ENCODE measurements around the gene FDXR. TPM values are rescaled to one million over a fixed set of nuclear protein-coding genes. Genes with fewer than 3 reads are reported as not detected.

The FDXR gene
- total and polyA plus RNA-seq, 2 of the 8 experiments (the other 6 are each of a cell fraction or from before 2014, with no cell fraction given), result 24.2 to 31.4 TPM

- CTCF ChIA-PET (ENCODE audit: partially characterized antibody), result interaction anchor here (0.5 to 1.3 kb wide), 3 partner anchors 13 to 61 kb away, joined by 3 to 5 read pairs (median 4); no protein-coding TSS in a partner anchor
- Histone ChIP-seq H2BK12ac (ENCODE audit: low read depth, low read length) (no peak overlapping the region), H4K20me1 (replicated peaks in 1 of 2; ENCODE audit: control insufficient read depth in 1 of 2, insufficient read depth in 2 of 2, low read length in 2 of 2) (no peaks in the 10 kb centered on the region), H3K4ac (replicated peaks; ENCODE audit: insufficient read length, low read depth, low read length) (no peak overlapping the region), H3K56ac (replicated peaks; ENCODE audit: insufficient read length, low read depth, low read length) (no peak overlapping the region), H2BK120ac (replicated peaks; ENCODE audit: low read depth, low read length) (no peak overlapping the region), H2AFZ (ENCODE audit: low read length) (no peak overlapping the region), H3K79me2 (ENCODE audit: control insufficient read depth in 1 of 2, insufficient read depth in 2 of 2, low read length in 2 of 2) (no peaks in the 10 kb centered on the region), H4K91ac (replicated peaks; ENCODE audit: insufficient read length, low read length) (no peak overlapping the region), H3K9me3 (ENCODE audit: insufficient read depth in 2 of 2, low read depth in 1 of 2, low read length in 1 of 2) (no peaks in the 10 kb centered on the region), H4K8ac (ENCODE audit: extremely low read depth, insufficient read depth, low read length) (no peak overlapping the region), H3K4me2 (ENCODE audit: insufficient read depth in 1 of 2, low read depth in 2 of 2, low read length in 2 of 2) (no peak overlapping the region), H3K9ac (replicated peaks in 1 of 4; ENCODE audit: extremely low read depth in 1 of 4, low read depth in 3 of 4, low read length in 3 of 4) (no peak overlapping the region), H3K36me3 (ENCODE audit: control insufficient read depth in 2 of 4, insufficient read depth in 4 of 4, low read length in 3 of 4) (no peaks in the 10 kb centered on the region), H3K27ac (ENCODE audit: low read depth, low read length) (no peak overlapping the region), H2BK5ac (ENCODE audit: low read depth, low read length) (no peak overlapping the region), H2BK20ac (ENCODE audit: low read length) (no peak overlapping the region), H3K23me2 (ENCODE audit: low read depth, low read length) (no peaks in the 10 kb centered on the region), H2BK15ac (ENCODE audit: low read length) (no peak overlapping the region), H3K18ac (ENCODE audit: extremely low read depth, low read length) (no peak overlapping the region), H3K4me1 (replicated peaks in 1 of 4; ENCODE audit: control insufficient read depth in 3 of 4, insufficient read depth in 4 of 4, low read length in 3 of 4) (peaks cover 0 to 9% (median 5%) of the 10 kb centered on the region in 4 experiments; a peak in 5 of 7 replicates), H3K27me3 (replicated peaks in 1 of 4; ENCODE audit: control insufficient read depth in 3 of 4, extremely low read depth in 1 of 4, insufficient read depth in 3 of 4, low read length in 3 of 4) (peaks cover 0 to 16% (median 8%) of the 10 kb centered on the region in 4 experiments; a peak in 6 of 7 replicates), H3K4me3 (ENCODE audit: extremely low read depth in 1 of 4, insufficient read depth in 2 of 4, low read depth in 3 of 4, low read length in 4 of 4) (no peak overlapping the region), H3K14ac (ENCODE audit: insufficient read length) (no peak overlapping the region), H2AK5ac (ENCODE audit: low read depth, low read length) (no peak overlapping the region), H3K23ac (ENCODE audit: insufficient read length) (no peak overlapping the region), H4K5ac (ENCODE audit: insufficient read length, low read depth, low read length) (no peak overlapping the region), H3K79me1 (ENCODE audit: low read depth, low read length) (no peaks in the 10 kb centered on the region)
- no peak for FAIRE-seq
- DNase-seq (ENCODE audit: low read depth in 1 of 2, low spot score in 2 of 2), result no peak
- 90% methylated on average over 8 of the region's 8 CpGs; no CpG with 5 or more reads in 1 of the 2 experiments for WGBS, 2 experiments (ENCODE audit: extremely low coverage in 1 of 2, insufficient coverage in 1 of 2, insufficient read length in 1 of 2, insufficient replicate concordance in 2 of 2, low coverage in 1 of 2, low lambda C conversion rate in 2 of 2, missing lambda C conversion rate in 1 of 2)
- POLR2A ChIA-PET (ENCODE audit: partially characterized antibody), result no interaction called here
- TF ChIP-seq JUN (IDR thresholded peaks at IDR 0.05; ENCODE audit: low read depth, low read length) (no peak), RAD21 (IDR thresholded peaks at IDR 0.05 in 1 of 2, conservative IDR thresholded peaks at IDR 0.05 in 1 of 2; ENCODE audit: low read depth in 2 of 2, low read length in 2 of 2) (no peak), RFX5 (IDR thresholded peaks at IDR 0.05; ENCODE audit: borderline replicate concordance, low read depth, low read length) (no peak), PHF8 (conservative IDR thresholded peaks at IDR 0.05; ENCODE audit: low read depth, low read length) (no peak), POLR2A (IDR thresholded peaks at IDR 0.05; ENCODE audit: control extremely low read depth in 1 of 2, low read depth in 2 of 2, low read length in 2 of 2) (no peak), CHD2 (IDR thresholded peaks at IDR 0.05; ENCODE audit: low read length) (no peak), KDM4A (IDR thresholded peaks at IDR 0.05; ENCODE audit: low read depth, low read length, severe bottlenecking) (no peak), CTBP2 (IDR thresholded peaks at IDR 0.05; ENCODE audit: borderline replicate concordance, insufficient read depth, insufficient read length, low read length) (no peak), CTCF (IDR thresholded peaks at IDR 0.05; ENCODE audit: control extremely low read depth in 1 of 3, insufficient read depth in 1 of 3, low read depth in 1 of 3, low read length in 3 of 3) (no peak), CEBPB (IDR thresholded peaks at IDR 0.05; ENCODE audit: low read depth, low read length) (no peak), SP2 (IDR thresholded peaks at IDR 0.05; ENCODE audit: low read length) (no peak), JUND (IDR thresholded peaks at IDR 0.05; ENCODE audit: low read length) (no peak)
Measured at GRCh38 chr17:74900208-74900607, 27.4 kb upstream of the FDXR start.

All from H1 (cell line).